ENCODE measurements around the gene SLC2A1.
"Not testable (repeated sequence)": the region's sequence is repeated elsewhere in the genome, so short reads cannot be mapped to it uniquely, and the experiment has no call there.

The SLC2A1 gene

GRCh38 chr1:42917241-42917495 is 41.5 kb downstream of the SLC2A1 start:
- no peak for TF ChIP-seq CTCF (IDR thresholded peaks at IDR 0.05; ENCODE audit: low read depth, low read length)
- no peak overlapping the region for H3K4me3 ChIP-seq (replicated peaks in 1 of 2; ENCODE audit: low read depth in 2 of 2, low read length in 2 of 2)
- no peak for DNase-seq (ENCODE audit: low read depth in 2 of 2)

GRCh38 chr1:42915456-42915855 is 43.2 kb downstream of the SLC2A1 start:
- H3K4me3 ChIP-seq (replicated peaks in 1 of 2; ENCODE audit: low read depth in 2 of 2, low read length in 2 of 2), result no peak overlapping the region
- no peak for DNase-seq (ENCODE audit: low read depth in 2 of 2)
- no peak for TF ChIP-seq CTCF (IDR thresholded peaks at IDR 0.05; ENCODE audit: low read depth, low read length)

- H3K4me3 ChIP-seq (replicated peaks in 1 of 2; ENCODE audit: low read depth in 2 of 2, low read length in 2 of 2), result no peak overlapping the region
- DNase-seq (ENCODE audit: low read depth in 2 of 2), result no peak
- no peak for TF ChIP-seq CTCF (IDR thresholded peaks at IDR 0.05; ENCODE audit: low read depth, low read length)
Measured at GRCh38 chr1:42914092-42914627, 44.5 kb downstream of the SLC2A1 start.

- H3K4me3 ChIP-seq (replicated peaks in 1 of 2; ENCODE audit: low read depth in 2 of 2, low read length in 2 of 2), result no peak overlapping the region
- peak; percentile 87 for TF ChIP-seq CTCF (IDR thresholded peaks at IDR 0.05; ENCODE audit: low read depth, low read length)
- peak; percentile 91 to 92 for DNase-seq (ENCODE audit: low read depth in 2 of 2)
Measured at GRCh38 chr1:42913426-42914091, 45.1 kb downstream of the SLC2A1 start.

- no peak for TF ChIP-seq CTCF (IDR thresholded peaks at IDR 0.05; ENCODE audit: low read depth, low read length)
- H3K4me3 ChIP-seq (replicated peaks in 1 of 2; ENCODE audit: low read depth in 2 of 2, low read length in 2 of 2), result no peak overlapping the region
- no peak for DNase-seq (ENCODE audit: low read depth in 2 of 2)
Measured at GRCh38 chr1:42910985-42911384, 47.7 kb downstream of the SLC2A1 start.

DNA sequence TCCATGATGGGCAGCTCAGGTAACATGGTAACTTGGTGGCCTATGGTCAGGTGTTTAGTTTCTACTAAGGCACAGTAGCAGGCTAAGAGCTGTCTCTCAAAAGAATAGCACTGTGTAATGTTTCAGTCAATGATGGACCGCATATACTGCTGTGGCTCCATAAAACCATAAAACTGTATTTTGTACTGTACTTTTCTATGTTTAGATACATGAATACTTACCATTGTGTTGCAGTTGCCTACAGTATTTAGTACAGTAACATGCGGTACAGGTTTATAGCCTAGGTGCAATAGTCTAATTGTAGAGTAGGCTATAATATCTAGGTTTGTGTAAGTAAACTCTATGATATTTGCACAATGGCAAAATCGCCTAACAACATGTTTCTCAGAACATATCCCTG is 50.6 kb downstream of the SLC2A1 start:
- no peak for DNase-seq (ENCODE audit: low read depth in 2 of 2)
- no peak for TF ChIP-seq CTCF (IDR thresholded peaks at IDR 0.05; ENCODE audit: low read depth, low read length)
- no peak overlapping the region for H3K4me3 ChIP-seq (replicated peaks in 1 of 2; ENCODE audit: low read depth in 2 of 2, low read length in 2 of 2)

GRCh38 chr1:42904434-42904833 is 54.2 kb downstream of the SLC2A1 start:
- H3K4me3 ChIP-seq (replicated peaks in 1 of 2; ENCODE audit: low read depth in 2 of 2, low read length in 2 of 2), result no peak overlapping the region
- DNase-seq (ENCODE audit: low read depth in 2 of 2), result no peak
- no peak for TF ChIP-seq CTCF (IDR thresholded peaks at IDR 0.05; ENCODE audit: low read depth, low read length)

DNA sequence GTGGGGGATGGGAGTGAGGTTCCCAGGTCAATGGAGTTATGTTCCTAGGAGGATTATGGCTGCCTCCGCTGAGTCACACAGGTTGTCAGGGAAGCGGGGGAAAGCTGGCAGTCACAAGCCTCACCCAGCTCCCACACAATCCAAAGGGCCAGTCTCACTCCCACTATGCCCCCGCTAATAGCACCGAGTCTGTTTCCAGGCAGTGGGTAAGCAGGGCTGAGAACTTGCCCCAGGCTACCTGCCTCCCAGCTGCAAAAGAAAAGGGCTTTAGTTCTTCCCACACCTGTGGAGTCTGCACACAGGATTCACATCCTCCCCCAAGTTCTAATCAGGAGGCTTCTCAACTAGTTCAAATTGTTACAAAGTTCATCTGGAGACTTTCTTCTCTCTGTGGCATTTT is 58.7 kb downstream of the SLC2A1 start:
- not testable (repeated sequence) for H3K4me3 ChIP-seq (replicated peaks in 1 of 2; ENCODE audit: low read depth in 2 of 2, low read length in 2 of 2); DNase-seq (ENCODE audit: low read depth in 2 of 2)

Measured in cardiac fibroblast (primary cell).